Fibroblast of mammary gland (primary cell): ENCODE results near the gene RUNX3.
A peak's percentile ranks its signal among the peaks of the same experiment; 100 is the strongest.

ENCODE experiments used
- DNase-seq: peaks from one replicate; pipeline ENCODE4 v3.0.0-alpha.2; 2010; ENCODE audit warnings: low read depth
- H3K4me3 ChIP-seq: 2 replicates; pipeline ENCODE4 v1.5.1; 2011; ENCODE audit warnings: low read depth, mild to moderate bottlenecking, low read length, moderate library complexity; ENCODE audit not compliant: control insufficient read depth
- CTCF ChIP-seq: conservative IDR thresholded peaks from 2 replicates; pipeline ENCODE4 v1.5.1; 2011; ENCODE audit warnings: low read depth, low read length, inconsistent platforms; ENCODE audit not compliant: control insufficient read depth, insufficient read depth

RUNX3 gene

DNA sequence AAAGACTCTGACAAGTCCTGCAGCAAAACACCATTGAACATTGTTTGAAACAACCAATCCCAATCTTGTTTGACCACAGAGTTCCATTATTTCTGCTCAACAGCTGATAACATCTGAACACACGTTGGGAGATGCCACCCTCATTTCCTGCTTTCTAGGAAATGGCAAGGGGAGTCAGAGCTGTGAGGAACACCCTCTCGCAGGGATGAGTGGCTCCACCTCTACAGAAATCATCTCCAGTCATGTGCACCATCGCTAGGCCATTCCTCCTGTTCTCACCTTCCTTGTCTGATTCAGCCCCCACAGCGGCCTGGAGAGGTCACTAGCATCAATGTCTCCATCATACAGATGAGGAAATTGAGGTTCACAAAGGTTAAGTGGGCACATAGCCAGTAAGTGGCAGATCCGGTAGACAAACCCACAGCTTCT lies 22.4 kb upstream of the RUNX3 start:
- TF ChIP-seq CTCF, result no peak
- H3K4me3 ChIP-seq, result no peak overlapping the region
- DNase-seq, result no peak

- TF ChIP-seq CTCF, result no peak
- DNase-seq, result no peak
- H3K4me3 ChIP-seq, result no peak overlapping the region
These were observed 21.8 kb upstream of the RUNX3 start for GRCh38 chr1:24951810-24952412.

DNA sequence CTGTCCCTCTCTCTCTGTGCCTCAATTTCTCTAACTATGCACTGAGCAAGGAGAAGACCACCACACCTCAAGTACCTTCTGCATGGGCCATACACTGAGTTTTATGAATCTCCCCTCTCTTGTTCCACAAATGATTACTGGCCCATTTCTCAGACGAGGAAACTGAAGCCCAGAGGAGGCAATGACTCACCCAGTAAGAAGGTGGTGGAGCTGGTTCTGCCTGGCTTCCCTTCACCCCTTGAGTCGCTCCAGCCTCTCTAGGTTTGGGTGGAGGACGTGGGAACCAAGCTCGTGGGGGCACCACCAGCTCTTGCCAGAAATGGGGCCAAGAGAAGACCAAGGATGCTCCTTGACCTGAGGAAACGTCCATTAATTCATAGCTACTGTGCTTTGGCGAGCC lies 21.3 kb upstream of the RUNX3 start:
- TF ChIP-seq CTCF, result no peak
- no peak overlapping the region for H3K4me3 ChIP-seq
- DNase-seq, result no peak

DNA sequence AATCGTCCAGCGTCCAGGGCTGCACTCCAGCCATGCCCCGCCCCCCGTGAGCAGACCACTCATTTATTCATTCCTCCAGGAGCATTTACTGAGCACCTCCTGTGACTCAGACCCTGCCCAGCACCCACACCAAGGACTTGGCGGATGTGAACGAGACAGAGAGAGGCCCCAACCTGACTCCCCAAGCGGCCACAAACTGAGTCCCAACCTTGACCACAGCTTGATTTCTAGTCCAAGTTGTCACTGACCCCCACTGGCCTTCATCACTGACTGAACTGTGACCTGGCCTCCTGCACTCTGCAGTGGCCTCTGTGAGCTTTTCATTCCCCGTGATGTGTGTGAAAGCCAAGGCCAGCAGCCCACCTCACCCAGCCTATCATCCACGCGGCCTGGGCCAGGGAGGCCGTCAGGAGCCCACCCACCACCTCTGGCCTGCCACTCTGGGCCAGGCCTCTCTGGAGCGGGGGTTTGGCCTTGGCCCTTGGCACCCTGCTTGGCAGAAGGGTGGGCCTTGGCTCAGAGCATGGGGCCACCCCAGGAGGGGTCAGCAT lies 19.3 kb upstream of the RUNX3 start:
- peak; percentile 70 for DNase-seq
- TF ChIP-seq CTCF, result no peak

DNA sequence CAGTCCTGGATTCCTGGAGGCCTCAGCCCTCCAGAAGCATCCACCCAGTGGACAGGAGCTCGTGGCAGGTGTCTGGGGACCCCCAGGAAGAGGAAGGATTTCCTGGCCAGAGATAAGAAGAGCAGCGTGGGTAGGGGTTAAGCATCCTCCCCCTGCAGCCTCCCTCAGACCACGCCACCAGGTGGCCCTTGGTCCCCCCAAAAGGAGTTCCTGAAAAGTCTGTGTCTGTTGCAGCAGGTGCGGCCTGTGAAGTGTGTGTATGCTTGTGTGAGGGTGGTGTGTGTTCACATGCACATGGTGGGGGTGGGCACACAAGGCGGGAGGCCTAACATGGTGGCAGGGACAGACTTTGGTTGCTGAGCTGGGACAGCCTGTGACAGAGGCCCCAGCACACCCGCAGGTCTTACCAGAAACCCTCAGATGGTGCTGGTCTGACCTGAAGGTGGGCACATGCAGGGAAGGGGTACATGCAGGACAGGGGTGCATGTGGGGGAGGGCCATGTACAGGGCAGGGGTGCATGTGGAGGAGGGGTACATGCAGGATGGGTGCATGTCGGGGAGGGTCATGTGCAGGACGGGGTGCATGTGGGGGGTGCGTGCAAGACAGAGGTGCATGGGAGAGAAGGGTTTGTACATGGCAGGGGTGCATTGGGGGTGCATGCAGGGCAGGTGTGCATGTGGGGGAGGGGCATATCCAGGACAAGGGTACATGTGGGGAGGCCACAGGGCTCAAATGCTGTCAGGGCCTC lies 18.2 kb upstream of the RUNX3 start:
- no peak for TF ChIP-seq CTCF
- no peak for DNase-seq
- H3K4me3 ChIP-seq, result no peak overlapping the region

More for the DNA sequence above, 19.3 kb upstream of the RUNX3 start:
- no peak overlapping the region for H3K4me3 ChIP-seq

GRCh38 chr1:24946861-24947658 lies 17.0 kb upstream of the RUNX3 start:
- peak; percentile 53 for DNase-seq
- TF ChIP-seq CTCF, result no peak
- H3K4me3 ChIP-seq, result no peak overlapping the region
